Measurements from ENCODE around the gene PFDN2.

Gene PFDN2

DNA sequence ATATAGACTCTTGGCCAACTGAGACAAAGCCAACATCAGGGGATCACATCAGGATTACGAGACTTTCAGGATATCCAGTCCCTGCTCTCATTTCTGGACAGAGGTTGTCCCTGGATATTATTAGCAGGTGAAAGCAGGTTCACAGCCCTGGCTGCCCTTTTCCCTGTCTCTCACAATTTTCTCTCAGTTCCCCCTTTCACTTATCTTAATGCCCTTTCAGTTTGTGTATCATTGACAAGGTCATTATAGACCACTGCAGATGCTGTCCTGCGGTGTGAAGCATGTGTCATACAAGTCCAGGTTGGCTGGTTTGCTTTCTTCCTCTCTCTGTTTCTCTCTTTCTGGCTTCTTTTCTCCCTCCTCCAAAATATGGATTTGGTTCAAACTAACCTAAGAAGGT, 21.8 kb downstream of the PFDN2 start:
- H3K27ac ChIP-seq, result no peak overlapping the region
- TF ChIP-seq ZFX (IDR thresholded peaks at IDR 0.05), result no peak
- TF ChIP-seq, protein P1, sequence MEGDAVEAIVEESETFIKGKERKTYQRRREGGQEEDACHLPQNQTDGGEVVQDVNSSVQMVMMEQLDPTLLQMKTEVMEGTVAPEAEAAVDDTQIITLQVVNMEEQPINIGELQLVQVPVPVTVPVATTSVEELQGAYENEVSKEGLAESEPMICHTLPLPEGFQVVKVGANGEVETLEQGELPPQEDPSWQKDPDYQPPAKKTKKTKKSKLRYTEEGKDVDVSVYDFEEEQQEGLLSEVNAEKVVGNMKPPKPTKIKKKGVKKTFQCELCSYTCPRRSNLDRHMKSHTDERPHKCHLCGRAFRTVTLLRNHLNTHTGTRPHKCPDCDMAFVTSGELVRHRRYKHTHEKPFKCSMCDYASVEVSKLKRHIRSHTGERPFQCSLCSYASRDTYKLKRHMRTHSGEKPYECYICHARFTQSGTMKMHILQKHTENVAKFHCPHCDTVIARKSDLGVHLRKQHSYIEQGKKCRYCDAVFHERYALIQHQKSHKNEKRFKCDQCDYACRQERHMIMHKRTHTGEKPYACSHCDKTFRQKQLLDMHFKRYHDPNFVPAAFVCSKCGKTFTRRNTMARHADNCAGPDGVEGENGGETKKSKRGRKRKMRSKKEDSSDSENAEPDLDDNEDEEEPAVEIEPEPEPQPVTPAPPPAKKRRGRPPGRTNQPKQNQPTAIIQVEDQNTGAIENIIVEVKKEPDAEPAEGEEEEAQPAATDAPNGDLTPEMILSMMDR (conservative IDR thresholded peaks at IDR 0.05), result no peak

DNA sequence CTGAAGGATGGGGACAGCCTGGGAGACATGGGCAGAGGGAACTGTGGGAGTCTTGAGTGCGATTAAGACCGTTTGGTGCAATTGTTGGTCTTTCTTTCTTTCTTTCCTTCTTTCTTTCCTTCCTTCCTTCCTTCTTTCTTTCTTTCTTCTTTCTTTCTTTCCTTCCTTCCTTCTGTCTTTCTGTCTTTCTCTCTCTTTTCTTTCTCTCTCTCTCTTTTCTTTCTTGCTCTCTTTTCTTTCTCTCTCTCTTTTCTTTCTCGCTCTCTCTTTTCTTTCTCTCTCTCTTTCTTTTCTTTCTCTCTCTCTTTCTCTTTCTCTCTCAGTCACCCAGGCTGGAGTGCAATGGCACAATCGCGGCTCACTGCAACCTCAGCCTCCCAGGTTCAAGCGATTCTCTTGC, 22.6 kb downstream of the PFDN2 start:
- TF ChIP-seq ZFX (IDR thresholded peaks at IDR 0.05), result no peak
- TF ChIP-seq, protein P1 (conservative IDR thresholded peaks at IDR 0.05), result no peak

DNA sequence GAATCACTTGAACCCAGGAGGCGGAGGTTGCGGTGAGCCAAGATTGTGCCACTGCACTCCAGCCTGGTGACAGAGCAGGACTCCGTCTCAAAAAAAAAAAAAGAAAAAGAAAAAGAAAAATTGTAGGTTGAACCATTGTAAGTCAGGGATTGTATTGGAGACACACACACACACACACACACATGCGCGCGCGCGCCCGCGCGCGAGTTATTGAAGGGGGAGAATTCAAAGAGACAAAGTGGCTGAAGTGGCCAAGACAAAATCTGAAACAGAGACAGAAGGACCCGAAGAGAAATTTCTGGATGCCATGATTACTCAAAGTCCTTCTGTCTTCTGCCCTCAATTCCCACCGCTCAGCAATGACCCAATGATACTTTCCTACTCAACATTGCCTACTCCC, 23.4 kb downstream of the PFDN2 start:
- TF ChIP-seq, protein P1 (conservative IDR thresholded peaks at IDR 0.05), result no peak
- TF ChIP-seq ZFX (IDR thresholded peaks at IDR 0.05), result no peak
- H3K27ac ChIP-seq, result no peak overlapping the region

More for the DNA sequence above, 22.6 kb downstream of the PFDN2 start:
- no peak overlapping the region for H3K27ac ChIP-seq

DNA sequence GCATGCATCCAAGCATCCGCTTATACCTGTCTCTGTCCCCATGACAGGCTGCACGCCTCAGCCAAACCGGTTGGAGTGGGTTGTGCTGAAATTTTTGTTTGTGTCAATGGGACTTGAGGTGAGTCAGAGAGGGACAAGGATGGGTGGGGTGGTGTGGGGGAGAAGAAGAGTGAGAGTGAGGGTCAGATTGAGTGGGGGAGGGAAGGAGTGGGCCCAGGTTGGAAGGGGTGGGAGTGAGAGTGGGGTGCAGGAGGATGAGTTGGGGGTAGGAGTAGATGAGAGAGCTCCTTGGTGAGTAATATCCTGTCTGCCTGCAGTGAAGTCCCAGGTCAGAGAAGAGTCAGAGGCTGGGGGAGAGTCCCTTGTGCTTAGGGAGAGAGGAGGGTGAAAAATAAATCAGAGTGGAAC, 25.2 kb downstream of the PFDN2 start:
- H3K27ac ChIP-seq, result no peak overlapping the region
- TF ChIP-seq, protein P1 (conservative IDR thresholded peaks at IDR 0.05), result no peak
- no peak for TF ChIP-seq ZFX (IDR thresholded peaks at IDR 0.05)

DNA sequence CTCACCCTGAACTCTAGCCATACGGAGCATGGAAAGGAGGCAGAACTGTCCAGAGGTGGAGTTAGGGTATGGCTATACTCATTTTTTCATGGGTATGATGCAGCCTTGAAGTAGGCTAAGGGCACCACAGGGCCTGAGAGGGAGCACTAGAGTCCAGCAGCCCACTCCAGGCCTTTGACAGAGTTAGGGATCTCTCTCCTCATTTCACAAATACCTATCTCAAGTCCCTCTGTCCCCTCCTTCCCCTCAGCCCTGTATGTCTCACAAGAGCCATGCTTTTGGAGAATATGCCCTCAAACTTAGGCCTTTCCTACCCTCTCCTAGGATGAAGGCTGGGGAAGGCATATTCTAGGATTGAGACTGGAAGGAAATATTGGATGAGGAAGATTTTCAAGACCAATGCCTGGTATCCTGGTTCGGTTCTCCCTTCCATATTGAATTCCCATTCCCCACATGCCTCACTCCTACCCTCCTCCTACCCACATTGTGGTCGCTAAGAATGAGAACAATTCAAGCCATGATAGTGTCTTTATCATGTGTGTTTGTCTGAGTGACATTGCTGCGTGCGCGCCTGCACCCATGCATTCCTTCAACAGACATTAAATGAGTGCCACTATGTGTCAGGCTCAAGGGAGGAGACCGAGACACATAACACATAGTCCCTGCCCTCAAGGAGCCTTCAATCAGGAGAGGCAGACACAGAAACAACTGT, 25.9 kb downstream of the PFDN2 start:
- H3K27ac ChIP-seq, result no peak overlapping the region
- TF ChIP-seq, protein P1 (conservative IDR thresholded peaks at IDR 0.05), result no peak
- no peak for TF ChIP-seq ZFX (IDR thresholded peaks at IDR 0.05)

DNA sequence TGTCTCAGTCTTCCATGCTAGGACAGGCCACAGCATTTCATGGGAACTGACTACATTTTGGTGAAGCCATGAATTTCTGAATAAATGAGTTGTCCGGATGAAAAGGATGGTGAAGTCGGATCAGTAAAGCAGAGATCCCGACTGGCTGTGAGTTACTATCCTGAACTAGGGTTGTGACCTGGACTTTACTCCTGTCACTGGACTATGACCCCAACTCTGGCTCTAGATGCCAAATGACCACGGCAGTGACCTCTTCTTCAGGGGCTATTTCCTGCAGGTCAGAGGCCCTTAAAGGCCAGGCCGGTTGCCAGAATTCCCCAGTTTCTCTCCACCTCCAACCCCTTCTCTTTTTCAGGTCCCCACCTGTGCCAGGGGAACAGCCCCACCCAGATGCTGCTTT, 26.7 kb downstream of the PFDN2 start:
- no peak overlapping the region for H3K27ac ChIP-seq
- TF ChIP-seq, protein P1 (conservative IDR thresholded peaks at IDR 0.05), result no peak
- TF ChIP-seq ZFX (IDR thresholded peaks at IDR 0.05), result no peak

DNA sequence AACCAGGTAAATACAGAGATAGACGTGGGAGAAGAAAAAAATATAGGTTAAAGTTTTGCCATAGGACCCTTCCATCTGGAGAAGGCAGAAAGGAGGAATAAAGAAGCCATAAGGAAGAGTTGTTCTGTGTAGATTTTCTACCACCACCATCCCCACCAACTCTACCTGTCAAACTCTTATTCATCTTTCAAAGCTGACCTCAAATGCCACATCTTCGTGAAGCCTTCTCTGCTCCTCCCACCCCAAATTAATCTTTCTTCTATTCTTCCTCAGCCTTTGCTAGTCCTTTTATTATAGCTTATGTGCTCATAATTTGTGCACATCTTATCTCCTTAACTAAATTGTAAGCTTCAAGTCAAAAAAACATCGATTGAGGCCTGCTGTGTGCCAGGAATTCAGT, 27.2 kb downstream of the PFDN2 start:
- H3K27ac ChIP-seq, result no peak overlapping the region
- TF ChIP-seq ZFX (IDR thresholded peaks at IDR 0.05), result no peak
- TF ChIP-seq, protein P1 (conservative IDR thresholded peaks at IDR 0.05), result no peak

All from C4-2B (cell line).